Stimulated activated CD8-positive, alpha-beta memory T cell treated with anti-CD3 and anti-CD28 coated beads, Interleukin-12 subunit alpha, Interleukin-12 subunit beta, amount 100 ng/mL, for 1 hour (primary cell): Measurements from ENCODE around the gene NTM.

Source experiments
- DNase-seq: peaks from one replicate; pipeline ENCODE4 v3.0.0-alpha.2; 2020; ENCODE audit warnings: low read depth

NTM gene

GRCh38 chr11:131824771-131825170 is 454.4 kb downstream of the NTM start:
- no peak for DNase-seq

GRCh38 chr11:131827430-131827829 is 457.0 kb downstream of the NTM start:
- DNase-seq = no peak

GRCh38 chr11:131829725-131830124 is 459.3 kb downstream of the NTM start:
- DNase-seq = no peak

- DNase-seq = no peak
Observed at GRCh38 chr11:131832079-131832478, 461.7 kb downstream of the NTM start.

GRCh38 chr11:131833366-131833765 is 463.0 kb downstream of the NTM start:
- DNase-seq = no peak

DNA sequence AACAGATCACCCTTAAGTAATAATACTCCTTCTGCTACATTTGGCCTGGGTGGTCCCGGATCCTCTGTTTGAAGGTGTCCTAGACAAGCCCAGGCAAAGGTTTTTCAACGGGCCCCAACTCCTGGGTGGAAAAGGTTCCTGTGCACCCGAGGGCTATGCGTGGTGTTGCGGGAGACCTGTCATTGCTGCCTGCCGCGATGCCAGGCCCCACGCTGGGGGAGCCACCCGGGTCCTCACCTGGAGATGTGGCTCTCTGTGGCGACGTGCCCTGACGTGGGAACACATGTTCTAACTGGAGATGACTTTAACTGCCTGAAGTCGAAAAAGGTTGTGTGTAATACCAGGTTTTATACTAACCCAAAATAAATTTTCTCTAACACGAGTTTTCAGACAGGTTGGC is 467.1 kb downstream of the NTM start:
- DNase-seq = no peak

DNA sequence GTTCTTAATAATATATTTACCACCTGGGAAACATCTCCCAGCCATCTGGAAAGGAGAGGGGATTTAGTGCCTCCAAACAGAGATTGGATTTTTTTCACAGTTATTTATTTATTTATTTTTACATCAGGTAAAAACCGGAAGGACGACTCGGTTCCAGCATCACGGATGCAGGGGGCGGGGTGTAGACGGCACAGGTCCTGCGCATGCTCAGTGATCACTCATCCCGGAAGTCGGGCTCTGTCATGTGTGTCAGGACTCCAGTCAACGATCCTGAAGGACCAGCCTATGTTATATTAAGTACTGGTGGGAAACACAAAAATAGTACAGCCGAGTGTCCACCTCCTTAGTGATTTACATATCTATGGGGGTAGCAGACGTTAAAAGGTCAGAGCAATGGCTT is 467.6 kb downstream of the NTM start:
- no peak for DNase-seq

GRCh38 chr11:131839326-131839725 is 468.9 kb downstream of the NTM start:
- DNase-seq = no peak

GRCh38 chr11:131840545-131840944 is 470.1 kb downstream of the NTM start:
- DNase-seq = no peak

DNA sequence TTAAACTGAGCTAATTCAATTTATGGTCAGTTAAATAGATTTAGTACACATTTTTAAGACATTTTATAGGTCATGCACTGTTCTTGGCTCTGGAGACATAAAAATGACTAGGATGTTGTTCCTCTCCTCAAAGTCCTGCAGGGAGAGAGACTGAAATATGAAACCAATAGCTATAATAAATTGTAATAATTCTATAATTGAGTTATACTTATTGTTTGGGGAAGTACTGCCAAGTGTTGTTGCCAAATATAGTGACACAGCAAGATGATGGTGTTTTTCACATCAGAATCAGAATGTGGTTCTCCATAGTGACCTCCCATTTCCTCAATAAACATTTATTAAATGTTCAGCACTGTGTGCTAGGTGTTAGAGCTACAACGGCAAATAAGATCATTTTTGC is 470.6 kb downstream of the NTM start:
- DNase-seq = no peak

DNA sequence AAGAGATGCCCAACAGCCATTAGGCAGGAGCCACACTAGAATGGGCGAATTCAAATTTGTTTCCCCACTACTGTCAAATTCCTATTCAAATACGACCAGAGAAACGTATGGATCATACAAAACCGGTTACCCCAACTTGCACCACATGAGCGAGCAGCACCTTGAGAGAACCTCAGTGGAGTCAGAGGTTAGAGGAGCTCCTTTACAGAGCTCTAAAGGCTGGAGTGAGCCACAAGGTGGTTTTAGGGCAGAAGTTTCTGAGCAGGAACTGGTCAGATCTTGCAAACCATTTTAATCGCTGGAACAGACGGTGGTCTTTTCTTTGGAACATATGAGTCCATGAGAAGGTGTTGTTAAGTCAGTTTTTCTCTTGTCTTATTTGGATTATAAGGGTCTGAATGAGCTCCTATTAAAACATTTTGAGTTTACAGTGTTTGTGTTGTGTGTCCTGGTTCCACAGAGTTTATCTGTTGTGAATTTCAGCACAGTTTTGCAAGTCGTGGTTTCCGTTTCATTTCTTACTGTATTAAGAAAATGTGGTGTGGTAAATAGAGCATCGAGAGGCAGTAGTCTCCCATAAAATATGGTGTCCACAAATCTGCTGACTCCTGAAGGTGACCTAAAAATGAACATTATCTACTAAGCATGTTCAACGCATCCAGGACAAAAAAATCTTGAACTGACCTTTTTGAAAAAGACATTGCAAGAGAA is 471.7 kb downstream of the NTM start:
- no peak for DNase-seq

DNA sequence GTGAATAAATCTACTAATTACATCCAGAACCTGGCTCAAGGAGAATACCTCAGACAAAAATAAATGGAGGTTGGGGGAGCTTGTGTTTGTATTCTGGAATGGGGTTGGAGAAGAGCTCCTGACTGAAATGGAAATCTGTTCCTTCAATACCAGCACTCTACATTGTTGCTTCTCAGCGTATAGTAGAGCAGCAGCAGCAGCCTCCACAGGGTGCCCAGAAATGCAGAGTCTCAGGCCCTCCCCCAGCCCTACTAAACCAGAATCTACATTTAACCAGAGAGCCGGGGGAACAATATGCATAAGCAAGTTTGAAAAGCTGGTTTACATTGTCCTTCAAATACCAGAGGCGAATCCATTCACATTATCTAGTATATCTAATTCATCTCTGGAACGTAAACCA is 474.8 kb downstream of the NTM start:
- no peak for DNase-seq

DNA sequence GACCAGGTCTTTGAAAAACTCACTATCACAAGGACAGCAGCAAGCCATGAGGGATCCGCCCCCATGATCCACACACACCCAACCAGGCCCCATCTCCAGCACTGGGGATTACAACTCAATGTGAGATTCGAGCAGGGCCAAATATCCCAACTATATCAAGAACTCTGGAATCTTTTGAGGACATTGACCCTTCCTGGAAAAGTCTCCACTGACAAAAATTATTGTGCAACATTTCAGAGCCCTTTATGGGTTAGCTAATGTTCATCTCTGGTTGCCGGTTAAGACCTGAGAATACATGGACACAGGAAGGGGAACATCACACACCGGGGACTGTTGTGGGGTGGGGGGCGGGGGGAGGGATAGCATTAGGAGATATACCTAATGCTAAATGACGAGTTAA is 479.1 kb downstream of the NTM start:
- DNase-seq = no peak

DNA sequence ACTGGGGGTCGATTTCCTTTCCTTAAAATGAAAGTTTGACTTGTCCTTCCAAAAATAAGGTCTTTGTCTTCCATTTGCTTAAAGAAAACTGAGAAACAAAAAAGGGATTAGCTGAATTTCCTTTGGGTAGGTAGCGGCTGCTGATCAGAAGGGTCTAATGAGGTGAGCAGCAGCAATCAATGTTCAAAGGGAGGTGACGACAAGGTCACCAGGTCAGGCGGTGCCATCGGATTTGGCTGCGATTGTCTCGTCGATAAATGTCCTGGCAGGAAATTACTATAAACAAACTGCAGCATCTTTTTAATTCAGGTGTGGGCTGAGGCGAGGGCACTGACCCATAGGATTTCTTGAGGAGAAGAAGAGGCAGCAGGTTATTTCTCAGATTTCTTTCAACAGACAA is 480.1 kb downstream of the NTM start:
- DNase-seq = no peak

DNA sequence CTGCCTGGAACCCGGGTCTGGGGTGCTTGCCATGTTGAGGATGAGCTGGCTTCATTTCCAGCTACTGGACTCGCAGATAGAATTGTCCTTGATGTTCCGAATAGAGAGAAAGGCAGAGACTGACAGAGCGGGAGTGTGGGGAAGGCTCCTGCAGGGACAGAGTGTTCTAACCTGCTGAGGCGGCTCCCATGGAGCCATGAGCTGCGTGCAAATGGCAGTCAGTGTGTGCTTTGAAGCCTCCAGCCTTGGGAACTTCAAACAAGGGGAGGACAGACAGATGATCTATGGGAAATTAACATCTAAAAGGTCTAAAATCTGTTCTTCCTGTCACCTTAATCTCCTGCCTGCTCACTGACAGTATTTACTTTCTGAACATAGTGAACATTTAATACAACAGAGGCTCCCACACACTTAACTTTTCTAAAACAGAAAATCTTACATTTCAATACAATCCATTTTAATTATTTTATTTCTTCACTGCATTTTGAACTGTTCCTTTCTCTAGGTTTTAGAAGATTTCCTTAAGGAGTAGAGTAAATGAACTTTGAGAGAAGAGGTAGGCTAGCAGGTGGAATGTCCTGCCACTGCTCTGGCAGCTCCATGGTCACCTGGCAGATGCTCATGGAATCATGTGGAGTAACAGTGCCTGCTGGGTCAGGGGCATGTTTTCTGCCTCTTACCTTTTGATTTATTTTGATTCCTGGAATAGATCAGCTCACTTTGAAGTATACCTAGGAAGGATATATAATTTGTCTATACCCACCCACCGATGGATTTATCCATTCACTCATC is 481.7 kb downstream of the NTM start:
- no peak for DNase-seq

DNA sequence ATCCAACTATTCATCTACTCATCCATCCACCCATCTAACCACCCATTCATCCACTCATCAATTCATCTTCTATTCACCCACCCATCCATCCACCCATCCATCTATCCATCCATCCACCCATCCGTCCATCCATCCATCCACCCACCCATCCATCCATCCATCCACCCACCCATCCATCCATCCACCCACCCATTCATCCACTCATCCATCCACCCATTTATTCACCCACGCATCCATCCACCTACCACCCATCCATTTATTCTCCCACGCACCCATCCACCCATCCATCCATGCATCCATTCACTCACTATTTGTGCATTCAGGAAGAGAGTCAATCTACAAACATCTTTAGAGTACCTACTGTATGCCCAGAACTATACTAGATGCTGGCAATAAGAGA is 482.3 kb downstream of the NTM start:
- no peak for DNase-seq

DNA sequence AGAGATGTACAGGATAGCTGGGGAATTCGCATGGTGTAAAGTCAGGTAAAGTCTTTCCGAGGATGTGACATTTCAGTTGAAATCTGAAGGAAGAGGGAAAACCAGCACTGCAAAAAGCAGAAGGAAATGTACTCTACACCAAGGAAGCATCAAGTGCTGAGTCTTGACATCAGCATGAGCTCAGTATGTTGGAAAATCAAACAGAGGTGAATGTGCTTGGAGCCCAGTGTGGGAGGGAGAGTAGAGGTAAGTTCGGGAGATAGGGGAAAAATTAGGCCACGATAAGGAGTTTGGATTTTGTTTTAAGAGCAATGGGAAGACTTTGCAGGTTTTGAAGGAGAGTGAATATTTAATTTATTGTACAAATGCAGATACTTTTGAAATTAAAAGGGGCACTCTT is 484.0 kb downstream of the NTM start:
- DNase-seq = no peak

- DNase-seq = no peak
Observed at GRCh38 chr11:131855320-131855719, 484.9 kb downstream of the NTM start.

- no peak for DNase-seq
Observed at GRCh38 chr11:131857246-131857645, 486.8 kb downstream of the NTM start.

GRCh38 chr11:131858505-131858904 is 488.1 kb downstream of the NTM start:
- no peak for DNase-seq

DNA sequence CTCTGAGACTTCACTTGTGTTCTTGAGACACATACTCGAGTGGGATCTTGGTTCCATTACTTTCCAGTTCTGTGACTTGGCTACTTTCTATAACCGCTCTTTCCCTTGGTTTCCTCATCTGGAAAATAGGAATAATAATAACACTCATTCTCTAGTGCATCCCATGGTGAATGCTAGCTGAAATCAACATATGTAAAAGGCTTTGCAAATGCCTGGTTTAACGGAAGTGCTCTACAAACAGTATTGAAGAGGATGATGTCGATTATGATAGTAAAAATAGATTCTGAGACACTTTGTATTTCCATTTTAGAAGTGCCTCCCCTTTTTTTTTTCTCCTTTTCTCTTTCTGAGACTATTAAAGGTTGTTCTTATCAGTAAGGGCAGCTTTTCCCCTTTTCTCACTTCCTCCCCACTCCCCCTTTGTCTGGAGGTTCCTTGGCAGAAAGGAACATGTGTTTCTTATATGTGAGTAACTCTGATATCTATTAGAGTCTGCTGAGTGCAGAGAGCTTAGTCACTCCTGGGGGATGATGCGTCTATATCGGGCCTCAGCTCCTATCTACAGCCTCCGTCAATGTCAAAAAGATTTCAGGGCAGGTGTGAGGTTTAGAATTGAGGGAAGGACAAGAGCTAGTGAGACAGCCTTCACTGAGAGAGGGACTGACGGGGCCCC is 489.3 kb downstream of the NTM start:
- DNase-seq = no peak

DNA sequence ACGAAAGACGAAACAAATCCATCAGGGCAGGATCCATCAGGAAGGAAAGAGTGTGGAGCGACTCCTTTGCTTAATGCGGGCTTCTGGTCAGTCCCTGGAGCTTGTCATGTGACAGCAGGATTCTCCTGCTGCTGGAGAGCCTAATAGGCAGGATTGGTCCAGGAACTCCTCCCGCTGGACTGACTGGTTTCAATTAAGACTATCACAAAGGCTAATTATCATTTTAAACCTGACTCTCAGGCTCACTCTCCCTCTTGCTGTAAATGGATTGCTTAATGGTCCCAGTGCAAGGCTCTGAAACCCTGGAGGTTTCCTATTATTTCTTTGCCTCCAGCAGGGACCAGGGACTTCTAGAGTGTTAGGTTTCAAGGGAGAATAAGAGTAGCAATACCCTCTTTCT is 493.8 kb downstream of the NTM start:
- no peak for DNase-seq

DNA sequence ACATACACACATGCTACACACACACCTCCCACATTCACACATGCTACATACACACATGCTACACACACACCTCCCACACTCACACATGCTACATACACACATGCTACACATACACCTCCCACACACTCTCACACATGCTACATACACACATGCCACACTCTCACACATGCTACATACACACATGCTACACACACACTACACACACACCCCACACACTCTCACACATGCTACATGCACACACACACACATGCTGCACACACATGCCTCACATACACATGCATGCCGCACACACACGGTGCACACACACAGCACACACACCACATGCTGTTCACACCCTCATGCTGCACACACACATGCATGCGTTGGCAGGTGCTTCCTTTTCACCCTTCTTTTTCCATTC is 495.4 kb downstream of the NTM start:
- DNase-seq = no peak
